GM18505 (cell line): ENCODE results near the gene STIP1.

Source experiments
- ATAC-seq: cut with Tn5 transposase; IDR thresholded peaks from one replicate; pipeline ENCODE4 v1.9.1; 2021; ENCODE audit not compliant: unreplicated experiment
- POLR2A ChIP-seq: IDR thresholded peaks from 4 replicates; pipeline ENCODE4 v1.6.1; 2011; ENCODE audit warnings: borderline replicate concordance; ENCODE audit not compliant: insufficient read depth, insufficient read length; ENCODE audit errors: extremely low read depth

The STIP1 gene

GRCh38 chr11:64173616-64174355, 12.2 kb upstream of the STIP1 start:
- no peak for ATAC-seq
- no peak for TF ChIP-seq POLR2A

GRCh38 chr11:64176751-64177150, 9.2 kb upstream of the STIP1 start:
- ATAC-seq, result no peak
- TF ChIP-seq POLR2A, result no peak

- no peak for ATAC-seq
- no peak for TF ChIP-seq POLR2A
These were observed 7.8 kb upstream of the STIP1 start for GRCh38 chr11:64178203-64178602.

GRCh38 chr11:64178951-64179639, 6.9 kb upstream of the STIP1 start:
- TF ChIP-seq POLR2A, result no peak
- ATAC-seq, result no peak

GRCh38 chr11:64180891-64181290, 5.1 kb upstream of the STIP1 start:
- no peak for ATAC-seq
- no peak for TF ChIP-seq POLR2A

- TF ChIP-seq POLR2A, result peak; percentile 65
- no peak for ATAC-seq
These were observed 4.2 kb upstream of the STIP1 start for GRCh38 chr11:64181506-64182411.

- ATAC-seq, result no peak
- no peak for TF ChIP-seq POLR2A
These were observed 2.1 kb upstream of the STIP1 start for GRCh38 chr11:64183890-64184289.

GRCh38 chr11:64185175-64185692, 737 bp upstream of the STIP1 start:
- peak; percentile 99 for TF ChIP-seq POLR2A
- peak; percentile 22 for ATAC-seq

GRCh38 chr11:64186492-64187165, 658 bp downstream of the STIP1 start:
- no peak for TF ChIP-seq POLR2A
- peak; percentile 4 for ATAC-seq

- ATAC-seq, result no peak
- no peak for TF ChIP-seq POLR2A
These were observed 6.5 kb downstream of the STIP1 start for GRCh38 chr11:64192434-64192833.

GRCh38 chr11:64196626-64197025, 10.7 kb downstream of the STIP1 start:
- no peak for TF ChIP-seq POLR2A
- no peak for ATAC-seq

GRCh38 chr11:64198511-64198910, 12.5 kb downstream of the STIP1 start:
- ATAC-seq, result no peak
- TF ChIP-seq POLR2A, result no peak

- ATAC-seq, result no peak
- no peak for TF ChIP-seq POLR2A
These were observed 15.6 kb downstream of the STIP1 start for GRCh38 chr11:64201543-64201942.
